ENCODE measurements around the gene PRPF4. TPM values are rescaled to one million over a fixed set of nuclear protein-coding genes. Genes with fewer than 3 reads are reported as not detected.

Gene PRPF4
- total RNA-seq, 3 donors from 2014 or later: 13.2 to 18.4 (median 15.8) TPM

DNA sequence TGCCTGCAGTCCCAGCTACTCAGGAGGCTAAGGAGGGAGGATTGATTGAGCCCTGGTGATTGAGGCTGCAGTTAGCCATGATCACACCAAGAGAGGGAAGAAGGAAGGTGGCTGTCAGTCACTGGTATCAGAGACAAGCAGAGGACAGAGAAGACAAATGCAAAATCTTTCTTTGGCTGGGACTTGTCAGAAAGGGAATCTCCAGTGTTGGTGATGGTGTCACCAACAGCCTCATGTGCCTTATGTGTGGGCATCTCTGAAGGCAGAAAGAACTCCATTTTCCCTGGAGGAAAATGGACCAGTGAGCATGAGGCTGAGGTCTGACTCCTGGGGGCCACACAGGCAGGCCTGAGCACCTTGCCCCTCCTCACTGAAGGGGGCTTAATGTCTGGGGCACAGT lies 39.8 kb downstream of the PRPF4 start:
- ATAC-seq: no peak
- intact Hi-C loops (cut with DNase I, micrococcal nuclease): no loop called here
- TF ChIP-seq, protein P1, sequence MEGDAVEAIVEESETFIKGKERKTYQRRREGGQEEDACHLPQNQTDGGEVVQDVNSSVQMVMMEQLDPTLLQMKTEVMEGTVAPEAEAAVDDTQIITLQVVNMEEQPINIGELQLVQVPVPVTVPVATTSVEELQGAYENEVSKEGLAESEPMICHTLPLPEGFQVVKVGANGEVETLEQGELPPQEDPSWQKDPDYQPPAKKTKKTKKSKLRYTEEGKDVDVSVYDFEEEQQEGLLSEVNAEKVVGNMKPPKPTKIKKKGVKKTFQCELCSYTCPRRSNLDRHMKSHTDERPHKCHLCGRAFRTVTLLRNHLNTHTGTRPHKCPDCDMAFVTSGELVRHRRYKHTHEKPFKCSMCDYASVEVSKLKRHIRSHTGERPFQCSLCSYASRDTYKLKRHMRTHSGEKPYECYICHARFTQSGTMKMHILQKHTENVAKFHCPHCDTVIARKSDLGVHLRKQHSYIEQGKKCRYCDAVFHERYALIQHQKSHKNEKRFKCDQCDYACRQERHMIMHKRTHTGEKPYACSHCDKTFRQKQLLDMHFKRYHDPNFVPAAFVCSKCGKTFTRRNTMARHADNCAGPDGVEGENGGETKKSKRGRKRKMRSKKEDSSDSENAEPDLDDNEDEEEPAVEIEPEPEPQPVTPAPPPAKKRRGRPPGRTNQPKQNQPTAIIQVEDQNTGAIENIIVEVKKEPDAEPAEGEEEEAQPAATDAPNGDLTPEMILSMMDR (IDR thresholded peaks at IDR 0.05): no peak
- Histone ChIP-seq H3K9me3 (no peaks in the 10 kb centered on the region), H3K4me3 (no peak overlapping the region), H3K36me3 (ENCODE audit: low read depth) (no peaks in the 10 kb centered on the region), H3K4me1 (ENCODE audit: low read depth) (no peaks in the 10 kb centered on the region)
- no peak for DNase-seq

DNA sequence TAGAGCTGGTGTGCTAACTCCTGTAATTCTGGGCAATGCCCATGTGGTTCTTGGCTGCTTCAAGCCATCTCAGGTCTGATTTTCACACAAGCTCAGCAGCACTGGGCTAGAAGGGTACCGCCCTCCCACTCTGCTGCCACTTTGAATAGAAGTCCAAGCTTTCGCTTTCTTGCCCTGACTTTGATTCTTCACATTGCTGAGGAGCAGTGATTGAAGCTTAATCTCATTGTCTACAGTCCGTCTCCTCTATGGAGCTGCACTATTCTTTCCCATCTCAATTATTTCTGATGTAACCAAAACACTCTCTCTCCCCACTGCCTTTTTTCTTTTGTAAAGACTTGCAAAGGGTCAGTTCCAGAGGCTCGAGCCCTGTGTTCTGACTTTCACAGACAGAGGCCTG lies 40.6 kb downstream of the PRPF4 start:
- no peak overlapping the region for H3K4me3 ChIP-seq
- ATAC-seq: no peak
- TF ChIP-seq, protein P1 (IDR thresholded peaks at IDR 0.05): no peak
- intact Hi-C loops (cut with DNase I, micrococcal nuclease): no loop called here
- H3K9me3 ChIP-seq: no peaks in the 10 kb centered on the region
- no peak for DNase-seq
- no peaks in the 10 kb centered on the region for H3K4me1 ChIP-seq (ENCODE audit: low read depth)
- H3K36me3 ChIP-seq (ENCODE audit: low read depth): no peaks in the 10 kb centered on the region

DNA sequence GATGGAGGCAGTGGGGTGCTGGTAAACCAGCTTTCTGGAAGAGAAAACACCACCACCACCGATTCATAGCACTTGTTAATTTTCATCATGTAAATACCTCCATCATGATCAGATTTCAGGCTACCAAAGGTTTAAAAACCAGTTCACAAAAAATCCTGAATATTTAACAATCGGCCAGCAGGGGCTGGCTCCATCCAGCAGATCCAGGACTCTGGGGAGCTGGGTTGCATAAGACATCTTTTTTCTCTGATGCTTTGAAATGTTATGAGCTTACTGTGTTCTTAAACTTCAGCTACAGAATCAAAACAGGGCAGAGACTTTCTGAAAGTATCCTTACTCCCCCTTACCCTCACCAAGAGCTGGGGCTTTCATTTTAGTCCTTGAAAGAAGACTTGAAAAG lies 42.3 kb downstream of the PRPF4 start:
- H3K9me3 ChIP-seq: no peaks in the 10 kb centered on the region
- H3K36me3 ChIP-seq (ENCODE audit: low read depth): no peaks in the 10 kb centered on the region
- intact Hi-C loops (cut with DNase I, micrococcal nuclease): no loop called here
- H3K4me3 ChIP-seq: no peak overlapping the region
- H3K4me1 ChIP-seq (ENCODE audit: low read depth): no peaks in the 10 kb centered on the region
- TF ChIP-seq, protein P1 (IDR thresholded peaks at IDR 0.05): no peak
- DNase-seq (no peak), ATAC-seq (no peak)

DNA sequence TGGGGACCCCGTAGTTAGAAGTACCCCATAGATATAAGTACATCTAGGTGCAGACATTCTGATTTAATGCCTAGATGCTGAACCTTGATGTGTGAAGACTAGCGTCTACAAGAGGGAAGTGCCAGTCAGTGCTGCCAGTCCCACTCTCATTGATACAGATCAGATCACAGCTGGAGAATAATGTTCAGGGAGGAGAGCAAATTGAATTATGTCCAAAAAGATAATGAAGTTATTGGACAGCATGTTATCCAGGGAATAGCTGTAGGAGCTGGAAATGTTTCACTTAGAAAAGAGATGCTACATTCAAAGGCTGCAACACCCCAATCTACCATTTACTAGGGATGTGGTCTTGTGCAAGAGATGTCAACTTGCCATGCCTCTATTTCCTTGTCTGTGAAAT lies 43.6 kb downstream of the PRPF4 start:
- no peaks in the 10 kb centered on the region for H3K4me1 ChIP-seq (ENCODE audit: low read depth)
- no peak overlapping the region for H3K4me3 ChIP-seq
- ATAC-seq (no peak), DNase-seq (no peak)
- no peaks in the 10 kb centered on the region for H3K36me3 ChIP-seq (ENCODE audit: low read depth)
- TF ChIP-seq, protein P1 (IDR thresholded peaks at IDR 0.05): no peak
- no peaks in the 10 kb centered on the region for H3K9me3 ChIP-seq
- intact Hi-C loops (cut with DNase I, micrococcal nuclease): no loop called here

DNA sequence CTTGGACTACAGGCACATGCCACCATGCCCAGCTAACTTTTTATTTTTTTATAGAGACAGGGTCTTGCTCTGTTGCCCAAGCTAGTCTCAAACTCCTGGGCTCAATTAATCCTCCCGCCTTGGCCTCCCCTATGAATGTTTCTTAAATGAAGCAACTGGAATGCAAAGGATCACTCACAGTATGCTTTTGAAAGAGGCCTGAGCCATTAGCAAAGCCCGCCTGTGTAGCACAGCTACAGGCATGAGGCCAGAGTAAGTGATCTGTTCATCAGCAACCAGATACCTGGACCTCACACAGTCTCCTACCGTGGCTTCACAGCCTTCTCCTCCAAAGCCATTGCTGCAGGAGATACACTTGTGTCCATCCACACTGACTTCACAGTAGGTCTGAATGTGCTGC lies 44.6 kb downstream of the PRPF4 start:
- no peaks in the 10 kb centered on the region for H3K9me3 ChIP-seq
- H3K4me1 ChIP-seq (ENCODE audit: low read depth): no peaks in the 10 kb centered on the region
- no peak overlapping the region for H3K4me3 ChIP-seq
- TF ChIP-seq, protein P1 (IDR thresholded peaks at IDR 0.05): no peak
- ATAC-seq (no peak), DNase-seq (no peak)
- intact Hi-C loops (cut with DNase I, micrococcal nuclease): no loop called here
- H3K36me3 ChIP-seq (ENCODE audit: low read depth): no peaks in the 10 kb centered on the region

DNA sequence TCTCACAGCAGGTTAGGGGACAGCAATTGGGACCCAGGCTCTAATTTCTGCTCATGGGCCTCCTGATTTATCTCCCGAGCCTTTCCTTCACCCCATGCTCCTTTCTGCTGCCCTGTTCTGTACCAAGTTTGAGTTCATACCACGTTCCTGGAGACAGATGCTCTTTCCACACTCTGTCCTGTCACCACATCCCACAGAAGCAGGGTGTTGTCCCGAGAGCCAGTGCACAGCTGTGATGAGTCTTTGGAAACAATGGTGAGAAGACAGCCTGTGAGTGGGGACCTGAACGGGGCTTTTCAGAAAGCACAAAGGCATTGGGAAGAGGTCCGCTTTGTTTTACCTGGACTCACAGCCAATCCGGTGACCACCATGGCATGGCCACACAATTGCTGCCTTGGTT lies 47.2 kb downstream of the PRPF4 start:
- H3K9me3 ChIP-seq: no peaks in the 10 kb centered on the region
- no peaks in the 10 kb centered on the region for H3K36me3 ChIP-seq (ENCODE audit: low read depth)
- ATAC-seq (no peak), DNase-seq (no peak)
- H3K4me3 ChIP-seq: no peak overlapping the region
- H3K4me1 ChIP-seq (ENCODE audit: low read depth): no peaks in the 10 kb centered on the region
- TF ChIP-seq, protein P1 (IDR thresholded peaks at IDR 0.05): no peak
- intact Hi-C loops (cut with DNase I, micrococcal nuclease): no loop called here

Measured in mucosa of descending colon (tissue), 3 donors.